ENCODE measurements around the gene PDE4D. TPM values are rescaled to one million over a fixed set of nuclear protein-coding genes. Genes with fewer than 3 reads are reported as not detected.

Gene PDE4D
- total RNA-seq, 1 experiment from 2014 or later = 11.6 TPM

- H3K27me3 Mint-ChIP-seq (ENCODE audit: unreplicated experiment) = no peaks in the 10 kb centered on the region
- H3K27ac Mint-ChIP-seq (ENCODE audit: unreplicated experiment) = no peak overlapping the region
- intact Hi-C loops (cut with micrococcal nuclease; ENCODE audit: unreplicated experiment) = no loop called here
- no TSS peak for BruUV-seq (replicated peaks)
- CTCF ChIA-PET = no interaction called here
- TF ChIP-seq, protein P1, sequence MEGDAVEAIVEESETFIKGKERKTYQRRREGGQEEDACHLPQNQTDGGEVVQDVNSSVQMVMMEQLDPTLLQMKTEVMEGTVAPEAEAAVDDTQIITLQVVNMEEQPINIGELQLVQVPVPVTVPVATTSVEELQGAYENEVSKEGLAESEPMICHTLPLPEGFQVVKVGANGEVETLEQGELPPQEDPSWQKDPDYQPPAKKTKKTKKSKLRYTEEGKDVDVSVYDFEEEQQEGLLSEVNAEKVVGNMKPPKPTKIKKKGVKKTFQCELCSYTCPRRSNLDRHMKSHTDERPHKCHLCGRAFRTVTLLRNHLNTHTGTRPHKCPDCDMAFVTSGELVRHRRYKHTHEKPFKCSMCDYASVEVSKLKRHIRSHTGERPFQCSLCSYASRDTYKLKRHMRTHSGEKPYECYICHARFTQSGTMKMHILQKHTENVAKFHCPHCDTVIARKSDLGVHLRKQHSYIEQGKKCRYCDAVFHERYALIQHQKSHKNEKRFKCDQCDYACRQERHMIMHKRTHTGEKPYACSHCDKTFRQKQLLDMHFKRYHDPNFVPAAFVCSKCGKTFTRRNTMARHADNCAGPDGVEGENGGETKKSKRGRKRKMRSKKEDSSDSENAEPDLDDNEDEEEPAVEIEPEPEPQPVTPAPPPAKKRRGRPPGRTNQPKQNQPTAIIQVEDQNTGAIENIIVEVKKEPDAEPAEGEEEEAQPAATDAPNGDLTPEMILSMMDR (IDR thresholded peaks at IDR 0.05; ENCODE audit: unreplicated experiment) = no peak
- H3K36me3 Mint-ChIP-seq (ENCODE audit: insufficient read depth, unreplicated experiment) = no peaks in the 10 kb centered on the region
- H3K4me1 Mint-ChIP-seq (ENCODE audit: low read depth, unreplicated experiment) = no peaks in the 10 kb centered on the region
- H3K4me3 Mint-ChIP-seq (ENCODE audit: low read depth, unreplicated experiment) = no peak overlapping the region
- no peaks in the 10 kb centered on the region for H3K9me3 Mint-ChIP-seq (ENCODE audit: low read depth, unreplicated experiment)
- DNase-seq = no peak
Observed at GRCh38 chr5:58974601-58975000, 918.9 kb downstream of the PDE4D start.

DNA sequence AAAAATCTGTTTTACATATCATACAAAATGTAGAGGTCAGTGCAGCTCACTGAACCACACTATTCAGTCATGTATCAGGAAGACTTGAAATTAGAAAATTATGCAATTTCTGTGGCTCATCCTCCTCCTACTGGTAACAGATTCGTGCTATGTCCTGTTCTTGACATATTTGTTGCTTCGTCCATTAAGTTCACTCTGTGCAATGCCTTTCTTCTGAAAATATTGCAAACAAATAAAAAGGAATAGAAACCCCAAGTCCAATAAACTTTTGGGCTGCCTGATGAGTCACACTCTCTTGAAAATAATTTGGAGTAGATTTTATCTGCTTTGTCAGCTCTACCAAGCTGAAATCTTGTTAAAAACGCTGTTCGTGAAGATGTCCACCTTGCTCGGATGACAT, 919.4 kb downstream of the PDE4D start:
- no peaks in the 10 kb centered on the region for H3K27me3 Mint-ChIP-seq (ENCODE audit: unreplicated experiment)
- H3K27ac Mint-ChIP-seq (ENCODE audit: unreplicated experiment) = no peak overlapping the region
- no peak for DNase-seq
- intact Hi-C loops (cut with micrococcal nuclease; ENCODE audit: unreplicated experiment) = no loop called here
- H3K4me1 Mint-ChIP-seq (ENCODE audit: low read depth, unreplicated experiment) = no peaks in the 10 kb centered on the region
- no peaks in the 10 kb centered on the region for H3K36me3 Mint-ChIP-seq (ENCODE audit: insufficient read depth, unreplicated experiment)
- no TSS peak for BruUV-seq (replicated peaks)
- no peaks in the 10 kb centered on the region for H3K9me3 Mint-ChIP-seq (ENCODE audit: low read depth, unreplicated experiment)
- CTCF ChIA-PET = no interaction called here
- TF ChIP-seq, protein P1 (IDR thresholded peaks at IDR 0.05; ENCODE audit: unreplicated experiment) = no peak
- H3K4me3 Mint-ChIP-seq (ENCODE audit: low read depth, unreplicated experiment) = no peak overlapping the region

DNA sequence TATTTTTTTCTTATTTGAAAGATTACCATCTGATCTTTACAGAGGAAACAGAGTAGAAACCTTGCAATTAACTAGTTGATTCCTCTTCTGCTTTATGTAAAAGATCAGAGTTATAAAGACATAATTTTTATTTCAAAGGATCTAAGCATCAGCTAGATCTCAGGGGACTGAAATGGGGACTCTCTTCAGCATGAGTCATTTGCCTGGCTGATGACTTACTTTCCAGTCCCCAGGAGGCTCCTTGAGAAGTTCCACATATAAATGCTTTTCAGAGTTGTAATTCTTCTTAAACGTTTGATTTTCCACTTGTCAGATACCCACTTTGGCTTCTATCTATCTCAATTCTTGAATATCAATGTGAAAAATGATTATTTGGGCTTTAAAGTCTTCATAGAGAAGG, 921.2 kb downstream of the PDE4D start:
- CTCF ChIA-PET = no interaction called here
- Mint-ChIP-seq H3K4me1 (ENCODE audit: low read depth, unreplicated experiment) (no peaks in the 10 kb centered on the region), H3K4me3 (ENCODE audit: low read depth, unreplicated experiment) (no peak overlapping the region), H3K36me3 (ENCODE audit: insufficient read depth, unreplicated experiment) (no peaks in the 10 kb centered on the region), H3K27ac (ENCODE audit: unreplicated experiment) (no peak overlapping the region), H3K27me3 (ENCODE audit: unreplicated experiment) (no peaks in the 10 kb centered on the region), H3K9me3 (ENCODE audit: low read depth, unreplicated experiment) (no peaks in the 10 kb centered on the region)
- intact Hi-C loops (cut with micrococcal nuclease; ENCODE audit: unreplicated experiment) = no loop called here
- TF ChIP-seq, protein P1 (IDR thresholded peaks at IDR 0.05; ENCODE audit: unreplicated experiment) = no peak
- BruUV-seq (replicated peaks) = no TSS peak
- no peak for DNase-seq

GRCh38 chr5:58970766-58971165, 922.8 kb downstream of the PDE4D start:
- no peak for DNase-seq
- Mint-ChIP-seq H3K4me3 (ENCODE audit: low read depth, unreplicated experiment) (no peak overlapping the region), H3K4me1 (ENCODE audit: low read depth, unreplicated experiment) (no peaks in the 10 kb centered on the region), H3K27ac (ENCODE audit: unreplicated experiment) (no peak overlapping the region), H3K36me3 (ENCODE audit: insufficient read depth, unreplicated experiment) (no peaks in the 10 kb centered on the region), H3K9me3 (ENCODE audit: low read depth, unreplicated experiment) (no peaks in the 10 kb centered on the region), H3K27me3 (ENCODE audit: unreplicated experiment) (no peaks in the 10 kb centered on the region)
- CTCF ChIA-PET = interaction anchor here (0.7 kb wide), 1 partner anchor 73 kb away, joined by 4 read pairs; no protein-coding TSS in a partner anchor
- intact Hi-C loops (cut with micrococcal nuclease; ENCODE audit: unreplicated experiment) = no loop called here
- TF ChIP-seq, protein P1 (IDR thresholded peaks at IDR 0.05; ENCODE audit: unreplicated experiment) = no peak
- no TSS peak for BruUV-seq (replicated peaks)

Data from Calu3 (cell line).